Myocyte (in vitro differentiated cells): ENCODE results near the gene GCK. TPM values are rescaled to one million over a fixed set of nuclear protein-coding genes. Genes with fewer than 3 reads are reported as not detected.

Experiments used
- DNase-seq: peaks from one replicate; pipeline ENCODE4 v3.0.0-alpha.2; 2012; ENCODE audit warnings: low read depth
- total RNA-seq: library from RNA; depleted of rRNA; stranded (reverse); fragments of >200 nt; gene quantifications from 2 replicates; pipeline ENCODE4 v1.2.3, GENCODE V29; 2014

Gene GCK
- total RNA-seq, 1 donor from 2014 or later: 0.13 TPM

- no peak for DNase-seq
Observed at GRCh38 chr7:44156453-44157010, 32.7 kb downstream of the GCK start.

- no peak for DNase-seq
Observed at GRCh38 chr7:44155191-44156185, 33.8 kb downstream of the GCK start.

- no peak for DNase-seq
Observed at GRCh38 chr7:44154703-44155102, 34.5 kb downstream of the GCK start.

DNA sequence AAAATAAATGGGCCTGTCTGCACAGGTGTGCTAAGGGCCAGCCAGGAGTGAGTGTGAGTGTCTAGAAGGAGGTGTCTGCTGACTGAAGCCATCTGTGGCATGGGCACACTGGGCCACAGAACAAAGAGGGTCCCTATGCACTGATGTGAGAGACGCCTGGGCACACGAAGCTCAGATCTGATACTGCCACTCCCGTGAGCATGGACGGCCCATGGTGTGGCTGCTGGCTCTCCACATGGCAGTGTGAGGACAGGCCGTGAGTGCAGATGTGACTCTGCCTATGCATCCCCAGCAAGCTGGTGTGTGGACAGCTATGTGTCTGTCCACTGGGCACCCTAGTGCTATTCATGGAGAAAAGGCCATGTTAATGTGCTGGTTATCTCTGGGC is 35.3 kb downstream of the GCK start:
- DNase-seq: no peak

DNA sequence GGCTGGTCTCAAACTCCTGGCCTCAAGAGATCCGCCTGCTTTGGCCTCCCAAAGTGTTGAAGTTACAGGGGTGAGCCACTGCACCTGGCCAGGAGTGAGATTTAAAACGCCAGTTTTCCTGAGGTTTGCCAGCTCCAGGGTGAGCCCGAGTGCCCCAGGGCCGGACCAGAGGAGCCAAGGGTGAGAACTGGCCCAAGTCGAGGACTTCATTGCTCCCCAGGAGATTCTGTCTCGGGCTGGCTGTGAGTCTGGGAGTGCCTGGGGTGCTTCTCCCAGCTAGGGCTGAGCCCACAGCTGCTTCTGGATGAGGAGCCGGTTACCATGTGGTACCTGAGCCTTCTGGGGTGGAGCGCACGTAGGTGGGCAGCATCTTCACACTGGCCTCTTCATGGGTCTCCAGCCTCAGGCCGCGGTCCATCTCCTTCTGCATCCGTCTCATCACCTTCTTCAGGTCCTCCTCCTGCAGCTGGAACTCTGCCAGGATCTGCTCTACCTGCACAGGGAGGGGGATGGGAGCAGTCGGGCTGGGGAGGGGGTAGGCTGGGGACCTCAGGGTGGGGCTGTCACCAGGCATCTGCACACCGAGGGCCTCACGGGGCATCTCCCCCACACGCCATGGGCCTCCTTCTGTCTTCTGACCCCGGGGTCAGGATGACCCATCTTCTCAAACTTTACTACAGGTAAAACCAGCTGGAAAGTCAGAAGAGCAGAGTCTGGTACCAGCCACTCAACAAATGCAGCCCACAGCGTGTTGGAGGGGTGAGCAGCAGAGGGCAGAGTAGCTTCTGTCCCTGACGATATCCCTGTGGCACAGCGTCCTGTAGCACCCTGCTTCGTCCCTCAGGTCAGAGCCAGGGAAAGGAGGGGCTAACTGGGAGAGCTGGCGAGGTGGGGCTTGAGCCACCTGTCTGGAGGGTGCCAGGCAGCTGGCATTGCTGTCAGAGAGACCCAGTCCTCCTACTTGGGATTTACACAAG is 36.0 kb downstream of the GCK start:
- DNase-seq: no peak

DNA sequence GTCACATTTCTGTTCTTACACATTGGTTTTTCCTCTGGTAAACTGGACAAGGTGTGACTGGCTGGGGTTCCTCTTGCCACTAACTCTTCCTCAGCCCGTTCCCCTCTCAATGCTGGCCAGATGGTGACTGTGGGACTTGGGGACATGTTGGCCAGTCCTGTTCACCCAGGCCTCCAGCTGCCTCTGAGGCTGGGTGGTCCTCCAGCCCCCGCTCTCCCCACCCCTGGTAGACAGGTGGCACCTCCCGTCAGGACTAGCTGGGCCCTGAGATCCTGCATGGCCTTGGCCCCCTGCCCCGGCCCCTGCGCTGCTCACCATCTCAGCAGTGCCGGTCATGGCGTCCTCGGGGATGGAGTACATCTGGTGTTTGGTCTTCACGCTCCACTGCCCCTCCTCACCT is 37.3 kb downstream of the GCK start:
- no peak for DNase-seq

DNA sequence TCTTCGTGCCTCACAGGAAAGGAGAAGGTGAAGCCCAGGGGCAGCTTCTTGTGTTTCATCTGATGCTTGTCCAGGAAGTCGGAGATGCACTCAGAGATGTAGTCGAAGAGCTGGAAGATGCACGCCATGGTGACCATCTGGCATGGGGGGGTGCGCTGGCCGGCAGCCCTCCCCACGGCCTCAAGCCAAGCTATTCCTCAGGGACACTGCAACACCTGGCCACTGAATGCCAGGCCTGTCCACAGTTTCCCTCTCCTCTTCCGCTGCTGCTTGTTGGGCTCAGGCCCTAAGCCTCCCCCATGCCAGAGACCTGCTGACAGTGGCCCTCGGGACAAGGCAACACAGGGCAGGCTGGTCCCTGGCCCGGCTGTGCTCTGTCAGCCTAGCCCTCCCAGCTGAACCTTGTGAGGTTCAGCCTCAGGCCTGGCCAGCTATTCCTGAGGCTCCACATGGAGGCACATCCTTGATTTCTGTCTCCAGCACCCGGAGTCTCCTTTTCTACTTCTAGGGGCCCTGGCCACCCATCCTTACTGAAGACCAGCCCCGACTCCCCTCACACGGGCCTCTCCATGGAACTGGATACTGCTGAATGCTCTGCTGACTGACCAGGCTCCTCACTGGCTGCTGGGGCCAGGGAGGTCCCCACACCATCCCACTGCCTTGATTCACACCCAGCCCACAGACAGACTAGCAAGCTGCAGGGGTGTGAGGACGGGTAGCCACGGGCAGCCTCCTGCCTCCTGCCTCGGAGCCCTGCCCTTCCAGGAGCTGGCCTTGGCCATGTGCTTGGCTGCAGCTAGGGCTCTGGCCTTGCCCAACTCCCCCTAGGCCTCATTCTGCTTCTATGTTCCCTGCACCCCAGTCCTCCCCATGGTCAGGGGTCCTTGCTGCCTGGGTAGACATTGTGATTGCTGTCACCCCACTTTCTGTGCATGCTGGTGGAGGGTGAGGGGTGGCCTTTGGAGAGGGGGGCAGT is 38.0 kb downstream of the GCK start:
- DNase-seq: no peak

- peak; percentile 83 for DNase-seq
Observed at GRCh38 chr7:44150466-44150832, 38.8 kb downstream of the GCK start.

DNA sequence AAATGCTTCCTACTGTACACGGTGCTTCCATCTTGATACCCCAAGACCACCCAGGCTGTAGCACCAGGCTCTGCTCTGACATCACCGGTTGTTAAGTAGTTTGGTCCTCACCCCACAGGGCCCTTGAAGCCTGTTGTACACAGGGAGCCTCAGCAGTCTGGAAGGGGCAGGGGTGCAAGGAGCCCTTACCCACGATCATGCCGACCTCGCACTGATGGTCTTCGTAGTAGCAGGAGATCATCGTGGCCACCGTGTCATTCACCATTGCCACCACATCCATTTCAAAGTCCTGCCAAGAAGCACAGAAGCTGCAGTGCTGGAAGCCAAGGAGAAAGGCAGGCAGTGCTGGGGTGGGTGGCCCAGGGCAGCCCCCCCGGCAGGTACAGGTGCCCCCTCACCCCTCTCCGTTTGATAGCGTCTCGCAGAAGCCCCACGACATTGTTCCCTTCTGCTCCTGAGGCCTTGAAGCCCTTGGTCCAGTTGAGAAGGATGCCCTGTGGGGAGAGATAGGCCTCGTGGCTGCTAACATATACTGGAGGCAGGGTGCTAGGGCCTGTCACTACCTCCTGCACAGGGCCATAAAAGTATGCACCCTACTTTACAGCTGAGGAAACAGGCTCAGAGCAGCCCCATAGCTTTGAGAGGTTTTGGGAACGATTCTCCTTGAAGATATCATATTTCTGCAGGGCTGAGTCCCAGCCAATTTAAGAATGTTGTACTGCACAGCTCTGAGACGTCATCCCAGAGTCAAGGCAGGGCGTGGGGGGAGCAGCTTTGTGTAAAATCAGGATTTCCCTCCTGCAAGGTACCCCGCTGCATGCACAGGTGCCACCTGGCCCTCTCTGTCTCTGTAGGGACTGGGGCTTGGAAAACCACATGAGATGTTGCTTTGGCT is 39.4 kb downstream of the GCK start:
- peak; percentile 46 for DNase-seq

DNA sequence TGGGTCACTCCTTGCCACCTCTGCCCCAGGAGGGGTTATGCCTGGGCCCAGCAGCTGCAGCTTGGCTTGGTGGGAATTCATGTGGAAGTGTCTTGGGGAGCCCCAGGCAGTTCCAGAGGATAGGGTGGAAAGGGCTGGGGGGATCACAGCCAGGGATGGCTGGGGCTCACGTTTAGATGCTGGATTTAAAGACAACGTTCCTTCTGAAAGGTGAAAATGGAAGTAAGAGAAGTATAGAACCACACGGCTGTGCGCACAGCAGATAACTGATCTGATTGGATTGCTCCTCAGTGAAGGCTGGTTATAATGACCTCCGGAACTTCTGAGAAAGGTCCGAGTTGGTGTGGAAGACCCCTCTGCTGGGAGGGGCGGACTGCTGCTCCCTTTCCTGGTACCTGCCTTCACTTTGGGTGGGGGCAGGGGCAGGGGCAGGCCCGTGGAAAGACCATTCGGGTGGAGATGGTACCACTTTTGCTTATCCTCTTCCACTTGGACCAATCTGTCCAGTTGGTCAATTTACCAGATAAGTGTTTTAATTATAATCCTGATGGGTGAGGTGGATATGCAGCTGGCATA is 40.2 kb downstream of the GCK start:
- DNase-seq: no peak

- no peak for DNase-seq
Observed at GRCh38 chr7:44148166-44148565, 41.1 kb downstream of the GCK start.

DNA sequence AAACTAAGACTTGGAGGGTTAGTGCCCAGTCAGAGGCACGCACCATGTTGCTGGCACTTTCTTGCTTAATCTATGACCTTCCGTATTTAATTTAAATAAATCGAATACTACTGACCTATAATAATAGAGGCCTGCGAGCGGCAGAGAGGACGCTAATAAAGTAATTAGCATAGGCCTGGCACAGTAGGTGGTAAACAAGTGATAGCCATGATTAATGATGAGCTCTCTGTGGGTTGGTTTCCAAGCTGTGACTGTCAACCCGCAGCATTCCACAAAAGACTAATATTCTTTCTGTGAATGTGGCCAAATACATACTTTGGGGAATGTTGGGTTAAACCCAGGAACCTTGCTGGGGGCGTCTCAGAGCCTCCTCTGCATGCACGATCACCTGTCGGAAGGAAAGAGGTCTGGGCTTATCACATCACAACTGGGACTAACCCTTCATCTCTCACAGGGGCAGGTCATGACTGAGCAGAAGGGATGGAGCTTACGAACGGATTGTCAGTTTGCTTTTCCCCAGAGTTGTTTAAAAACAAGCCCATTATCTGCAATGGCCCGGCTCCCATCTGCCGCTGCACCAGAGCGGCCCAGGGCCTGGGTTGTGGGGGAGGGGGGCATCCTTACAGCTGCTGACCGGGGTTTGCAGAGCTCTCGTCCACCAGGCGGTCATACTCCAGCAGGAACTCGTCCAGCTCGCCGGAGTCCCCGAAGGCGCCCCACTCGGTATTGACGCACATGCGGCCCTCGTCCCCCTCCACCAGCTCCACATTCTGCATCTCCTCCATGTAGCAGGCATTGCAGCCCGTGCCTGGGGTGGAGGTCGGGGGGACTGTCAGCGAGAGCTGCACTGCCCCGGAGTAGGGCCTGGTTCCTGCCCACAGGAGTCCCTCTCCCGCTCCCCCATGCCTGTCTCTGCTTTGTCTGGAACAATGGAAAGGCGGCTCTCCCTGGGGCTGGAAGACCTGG is 41.9 kb downstream of the GCK start:
- no peak for DNase-seq

DNA sequence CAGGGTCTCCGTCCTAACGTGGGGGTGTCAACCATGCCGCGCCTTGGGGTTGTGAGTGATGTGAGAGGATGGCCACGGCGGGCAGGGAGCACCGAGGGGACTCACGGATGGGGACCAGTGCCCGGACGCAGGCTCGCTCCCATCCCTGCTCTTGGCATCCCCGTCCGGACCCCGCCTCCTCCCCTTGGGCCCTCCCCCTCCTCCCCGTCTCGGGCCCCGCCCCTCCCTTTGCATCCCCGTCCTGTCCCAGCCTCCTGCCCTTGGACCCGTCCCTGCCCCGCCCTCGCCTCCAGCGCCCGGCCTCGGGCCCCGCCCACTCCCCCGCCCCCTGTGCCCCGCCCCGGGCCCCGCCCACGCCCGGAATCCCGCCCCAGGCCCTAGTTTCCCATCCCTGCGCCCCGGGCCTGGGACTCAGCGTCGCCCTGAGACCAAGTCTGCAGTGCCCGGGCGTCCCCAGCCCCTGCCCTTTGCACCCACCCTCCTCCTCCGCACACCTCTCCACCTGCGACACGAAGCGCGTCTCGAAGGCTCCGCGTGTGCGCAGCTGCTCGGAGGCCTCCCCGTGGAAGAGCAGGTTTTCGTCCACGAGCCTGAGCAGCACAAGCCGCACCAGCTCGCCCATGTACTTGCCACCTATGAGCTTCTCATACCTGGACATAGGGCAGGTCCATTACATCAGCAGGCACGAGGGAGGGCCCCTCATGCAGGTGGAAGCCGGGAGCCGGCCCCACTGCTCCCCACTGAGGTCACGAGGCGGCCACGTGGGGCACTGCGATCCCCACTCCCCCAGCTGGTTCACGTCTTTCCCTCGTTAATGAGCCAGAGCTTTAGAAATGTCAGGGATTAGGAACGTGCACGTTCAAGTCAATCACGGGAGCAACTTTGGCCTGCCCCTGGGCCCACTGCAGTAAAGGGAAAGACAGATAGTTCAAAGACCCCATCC is 43.0 kb downstream of the GCK start:
- DNase-seq: no peak

- no peak for DNase-seq
Observed at GRCh38 chr7:44145479-44145968, 43.7 kb downstream of the GCK start.

DNA sequence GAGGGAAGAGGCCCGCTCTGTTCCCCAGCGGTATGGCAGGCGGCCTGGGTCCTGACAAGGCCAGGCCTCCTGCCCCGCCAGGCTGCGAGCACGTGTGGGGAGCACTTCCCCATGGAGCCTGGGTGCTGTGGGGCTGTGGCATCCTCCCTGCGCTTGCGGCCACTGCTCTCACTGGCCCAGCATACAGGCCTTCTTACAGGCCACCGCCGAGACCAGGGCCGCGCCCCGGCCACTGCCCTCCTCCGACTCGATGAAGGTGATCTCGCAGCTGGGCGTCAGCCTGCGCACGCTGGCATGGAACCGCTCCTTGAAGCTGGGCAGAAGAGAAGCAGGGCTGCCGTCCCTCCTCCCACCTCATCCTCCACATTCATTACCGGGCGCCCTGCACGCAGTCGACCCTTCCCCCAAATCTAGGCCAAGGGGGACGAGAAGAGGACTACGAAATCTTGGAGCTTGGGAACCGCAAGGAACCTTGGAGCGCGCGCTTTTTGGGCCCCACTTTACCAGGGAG is 44.2 kb downstream of the GCK start:
- DNase-seq: no peak

DNA sequence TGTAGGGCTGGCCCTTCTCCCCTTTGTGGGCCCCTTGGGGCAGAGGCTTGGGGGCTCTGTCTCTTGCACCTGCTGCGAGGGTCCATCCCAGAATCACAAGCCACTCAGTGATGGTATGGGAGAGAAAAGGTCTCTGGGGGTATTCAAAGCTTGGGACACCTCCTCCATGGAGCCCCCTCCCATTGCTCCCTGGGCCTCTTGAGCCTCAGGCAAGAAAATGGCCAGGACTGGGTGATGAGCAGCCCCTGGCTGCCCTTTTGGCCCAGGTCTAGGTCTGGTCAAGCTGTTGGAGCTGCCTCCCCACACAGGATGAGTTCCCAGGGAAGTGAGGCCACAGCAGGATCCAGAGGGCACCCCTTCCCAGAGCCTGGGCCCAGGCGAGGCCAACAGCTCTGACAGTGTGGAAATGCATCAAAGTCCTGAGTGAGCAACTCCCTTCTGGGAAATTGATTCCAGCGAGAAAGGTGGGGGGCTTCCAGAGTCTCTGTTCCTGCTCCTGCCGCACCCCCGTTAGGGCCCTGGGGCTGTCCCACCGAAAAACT is 44.7 kb downstream of the GCK start:
- no peak for DNase-seq
